ENCODE results near the gene FAAH2.

DNA sequence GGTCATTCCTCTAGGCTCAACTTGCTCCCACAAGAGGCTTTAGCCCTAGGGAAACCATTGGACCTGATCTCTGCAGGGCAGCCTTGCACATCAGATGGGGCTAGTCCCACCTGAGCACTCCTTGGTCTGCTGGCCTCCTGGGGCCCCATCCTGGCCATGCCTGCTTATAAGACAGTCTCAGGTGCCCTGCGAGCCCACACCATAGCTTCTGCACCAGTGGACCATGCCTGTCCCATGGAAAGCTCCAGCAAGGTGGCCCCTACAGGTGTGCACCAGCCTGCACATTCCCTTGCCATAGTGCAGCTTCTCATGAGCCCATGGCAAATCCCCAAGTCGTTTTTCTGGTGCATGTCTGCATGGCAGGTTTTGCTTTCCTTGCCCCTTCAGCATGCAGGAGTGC, 19.6 kb upstream of the FAAH2 start:
- TF ChIP-seq POLR2A (IDR thresholded peaks at IDR 0.05; ENCODE audit: low read length): no peak
- no peak for TF ChIP-seq GATA1 (IDR thresholded peaks at IDR 0.05; ENCODE audit: low read depth, low read length)

Measured in erythroblast (primary cell).